Measurements from ENCODE around the gene HEG1.
A peak's percentile ranks its signal among the peaks of the same experiment; 100 is the strongest.

Gene HEG1

GRCh38 chr3:125045194-125045593 is 10.6 kb downstream of the HEG1 start:
- no peak for DNase-seq (ENCODE audit: extremely low spot score)
- ChIA-PET POLR2A (no interaction called here), CTCF (interaction anchor here (1.0 kb wide), 1 partner anchor 13 kb away, joined by 3 read pairs; no protein-coding TSS in a partner anchor)
- TF ChIP-seq, protein P1, sequence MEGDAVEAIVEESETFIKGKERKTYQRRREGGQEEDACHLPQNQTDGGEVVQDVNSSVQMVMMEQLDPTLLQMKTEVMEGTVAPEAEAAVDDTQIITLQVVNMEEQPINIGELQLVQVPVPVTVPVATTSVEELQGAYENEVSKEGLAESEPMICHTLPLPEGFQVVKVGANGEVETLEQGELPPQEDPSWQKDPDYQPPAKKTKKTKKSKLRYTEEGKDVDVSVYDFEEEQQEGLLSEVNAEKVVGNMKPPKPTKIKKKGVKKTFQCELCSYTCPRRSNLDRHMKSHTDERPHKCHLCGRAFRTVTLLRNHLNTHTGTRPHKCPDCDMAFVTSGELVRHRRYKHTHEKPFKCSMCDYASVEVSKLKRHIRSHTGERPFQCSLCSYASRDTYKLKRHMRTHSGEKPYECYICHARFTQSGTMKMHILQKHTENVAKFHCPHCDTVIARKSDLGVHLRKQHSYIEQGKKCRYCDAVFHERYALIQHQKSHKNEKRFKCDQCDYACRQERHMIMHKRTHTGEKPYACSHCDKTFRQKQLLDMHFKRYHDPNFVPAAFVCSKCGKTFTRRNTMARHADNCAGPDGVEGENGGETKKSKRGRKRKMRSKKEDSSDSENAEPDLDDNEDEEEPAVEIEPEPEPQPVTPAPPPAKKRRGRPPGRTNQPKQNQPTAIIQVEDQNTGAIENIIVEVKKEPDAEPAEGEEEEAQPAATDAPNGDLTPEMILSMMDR (IDR thresholded peaks at IDR 0.05; ENCODE audit: control extremely low read depth, extremely low read depth, low read depth, missing control alignments): no peak

DNA sequence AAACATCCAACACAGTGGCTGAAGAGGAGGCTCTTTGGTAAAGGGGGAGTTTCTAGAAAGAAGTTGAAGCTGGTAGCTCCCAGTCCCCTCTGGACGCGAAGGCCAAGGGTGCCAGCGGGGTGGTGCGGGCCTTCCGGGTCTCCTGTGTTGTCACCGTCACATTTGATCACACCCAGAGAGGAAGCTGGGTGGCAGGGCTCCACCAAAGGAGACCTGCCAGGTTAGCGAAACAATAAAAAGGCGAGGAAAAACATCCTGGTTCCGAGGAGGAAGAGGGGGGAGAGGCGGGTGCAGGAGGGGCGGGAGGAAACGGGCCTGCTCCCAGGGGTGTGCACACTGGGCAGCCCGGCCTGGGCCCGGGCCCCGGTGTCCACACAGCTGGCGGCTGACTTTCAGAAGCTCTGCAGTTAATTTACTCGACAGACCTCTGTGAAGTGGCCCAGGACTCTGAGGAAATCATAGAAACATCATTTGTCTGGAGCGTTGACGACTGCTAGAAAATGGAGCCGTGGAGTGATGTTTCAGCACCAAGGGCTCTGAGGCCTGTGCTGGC is 12.1 kb downstream of the HEG1 start:
- POLR2A ChIA-PET: no interaction called here
- DNase-seq (ENCODE audit: extremely low spot score): no peak
- CTCF ChIA-PET: interaction anchor here (0.9 to 1.2 kb wide), 2 partner anchors 9 to 50 kb away, joined by 3 to 4 read pairs; no protein-coding TSS in a partner anchor
- TF ChIP-seq, protein P1 (IDR thresholded peaks at IDR 0.05; ENCODE audit: control extremely low read depth, extremely low read depth, low read depth, missing control alignments): no peak

- TF ChIP-seq, protein P1 (IDR thresholded peaks at IDR 0.05; ENCODE audit: control extremely low read depth, extremely low read depth, low read depth, missing control alignments): no peak
- no peak for DNase-seq (ENCODE audit: extremely low spot score)
- POLR2A ChIA-PET: no interaction called here
- CTCF ChIA-PET: interaction anchor here (0.9 kb wide), 1 partner anchor 10 kb away, joined by 4 read pairs; no protein-coding TSS in a partner anchor
Measured at GRCh38 chr3:125042725-125043406, 12.9 kb downstream of the HEG1 start.

DNA sequence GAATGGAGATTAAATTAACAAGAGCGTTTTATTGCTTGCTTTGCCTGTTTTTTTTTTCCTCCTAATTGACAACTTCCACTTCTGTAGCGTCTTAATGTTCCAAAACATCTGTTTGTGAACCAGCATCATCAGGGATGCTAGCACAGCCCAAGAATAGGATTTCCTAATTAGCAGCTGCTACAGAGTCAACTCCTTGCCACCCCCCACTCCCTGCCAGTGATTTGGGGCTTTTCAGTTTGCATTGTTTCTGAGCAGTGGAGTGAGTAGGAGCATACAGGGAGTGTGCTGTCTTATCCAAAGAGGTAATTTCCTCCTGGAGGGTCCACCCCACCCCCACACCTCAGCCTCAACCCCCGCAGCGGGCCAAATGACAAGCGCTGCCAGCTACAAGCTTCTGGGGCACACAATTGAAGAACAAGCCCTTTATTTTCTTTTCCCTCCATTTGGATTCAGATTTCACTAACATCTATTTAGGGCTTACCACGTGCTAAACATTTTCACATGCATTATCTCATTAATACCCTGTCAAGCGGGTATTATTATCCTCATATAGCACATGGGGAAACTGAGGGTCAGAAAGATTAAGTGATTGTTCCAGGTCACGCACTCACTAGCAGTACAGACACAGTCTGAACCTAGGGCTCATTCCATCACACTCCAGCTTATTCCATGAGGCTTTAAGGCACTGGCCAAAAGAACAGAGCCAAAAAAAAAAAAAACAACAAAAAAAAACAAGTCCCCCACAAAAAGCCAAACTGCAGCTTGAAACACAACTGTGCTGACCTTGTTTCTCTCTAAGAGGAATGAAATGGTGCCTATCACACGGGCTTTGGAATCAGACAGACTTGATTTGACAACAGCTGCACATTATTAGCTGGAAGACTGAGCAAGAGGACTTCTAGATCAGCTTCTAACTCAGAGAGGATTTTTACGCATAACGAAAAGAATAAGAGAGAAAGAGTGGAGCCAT is 16.4 kb downstream of the HEG1 start:
- CTCF ChIA-PET: interaction anchor here (1.2 to 1.5 kb wide), 2 partner anchors 13 to 350 kb away, joined by 3 to 5 read pairs; no protein-coding TSS in a partner anchor
- TF ChIP-seq, protein P1 (IDR thresholded peaks at IDR 0.05; ENCODE audit: control extremely low read depth, extremely low read depth, low read depth, missing control alignments): no peak
- POLR2A ChIA-PET: no interaction called here
- no peak for DNase-seq (ENCODE audit: extremely low spot score)

DNA sequence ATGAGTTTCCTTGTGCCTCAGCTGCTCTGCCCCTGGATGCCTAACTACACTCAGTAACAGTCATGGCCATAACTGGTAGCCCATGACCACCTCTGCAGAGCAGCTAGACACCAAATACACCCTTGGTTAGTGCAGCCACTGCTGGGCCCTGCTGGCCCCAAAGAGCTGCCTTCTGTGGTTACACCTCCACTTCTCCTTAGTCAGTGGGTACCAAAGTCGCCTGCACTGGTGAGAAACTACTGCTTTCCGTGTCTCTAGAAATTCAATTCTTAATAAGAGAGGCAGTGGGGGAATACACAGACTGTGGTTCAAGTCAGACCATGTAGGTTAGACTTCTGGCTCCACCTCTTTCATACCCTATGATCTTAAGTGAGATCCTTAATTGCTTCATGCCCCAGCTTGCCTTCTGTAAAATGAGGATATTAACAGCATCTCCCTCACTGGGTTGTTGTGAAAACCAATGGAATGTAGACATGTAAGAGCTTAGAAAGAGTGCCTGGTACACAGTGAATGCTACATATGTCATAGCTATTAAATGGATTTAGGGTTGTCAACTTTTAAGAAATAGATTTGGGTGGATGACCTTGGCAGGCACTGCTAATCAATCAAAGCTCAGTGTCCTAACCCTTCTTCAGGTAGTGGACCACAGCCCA is 18.2 kb downstream of the HEG1 start:
- ChIA-PET CTCF (interaction anchor here (0.8 to 1.6 kb wide), 3 partner anchors 11 to 16 kb away, joined by 3 read pairs; no protein-coding TSS in a partner anchor), POLR2A (no interaction called here)
- no peak for DNase-seq (ENCODE audit: extremely low spot score)
- TF ChIP-seq, protein P1 (IDR thresholded peaks at IDR 0.05; ENCODE audit: control extremely low read depth, extremely low read depth, low read depth, missing control alignments): no peak

GRCh38 chr3:125035217-125035616 is 20.6 kb downstream of the HEG1 start:
- TF ChIP-seq, protein P1 (IDR thresholded peaks at IDR 0.05; ENCODE audit: control extremely low read depth, extremely low read depth, low read depth, missing control alignments): no peak
- DNase-seq (ENCODE audit: extremely low spot score): peak; percentile 64
- ChIA-PET CTCF (interaction anchor here (1.0 to 1.7 kb wide), 2 partner anchors 13 to 15 kb away, joined by 3 to 5 read pairs; no protein-coding TSS in a partner anchor), POLR2A (no interaction called here)

Measured in GM10248 (cell line).